ENCODE results near the gene DCDC2C. TPM values are rescaled to one million over a fixed set of nuclear protein-coding genes. Genes with fewer than 3 reads are reported as not detected.
A peak's percentile ranks its signal among the peaks of the same experiment; 100 is the strongest.
"Not testable (repeated sequence)": the region's sequence is repeated elsewhere in the genome, so short reads cannot be mapped to it uniquely, and the experiment has no call there.

Gene DCDC2C
- total and polyA plus RNA-seq, 2 experiments from 2014 or later = not detected

DNA sequence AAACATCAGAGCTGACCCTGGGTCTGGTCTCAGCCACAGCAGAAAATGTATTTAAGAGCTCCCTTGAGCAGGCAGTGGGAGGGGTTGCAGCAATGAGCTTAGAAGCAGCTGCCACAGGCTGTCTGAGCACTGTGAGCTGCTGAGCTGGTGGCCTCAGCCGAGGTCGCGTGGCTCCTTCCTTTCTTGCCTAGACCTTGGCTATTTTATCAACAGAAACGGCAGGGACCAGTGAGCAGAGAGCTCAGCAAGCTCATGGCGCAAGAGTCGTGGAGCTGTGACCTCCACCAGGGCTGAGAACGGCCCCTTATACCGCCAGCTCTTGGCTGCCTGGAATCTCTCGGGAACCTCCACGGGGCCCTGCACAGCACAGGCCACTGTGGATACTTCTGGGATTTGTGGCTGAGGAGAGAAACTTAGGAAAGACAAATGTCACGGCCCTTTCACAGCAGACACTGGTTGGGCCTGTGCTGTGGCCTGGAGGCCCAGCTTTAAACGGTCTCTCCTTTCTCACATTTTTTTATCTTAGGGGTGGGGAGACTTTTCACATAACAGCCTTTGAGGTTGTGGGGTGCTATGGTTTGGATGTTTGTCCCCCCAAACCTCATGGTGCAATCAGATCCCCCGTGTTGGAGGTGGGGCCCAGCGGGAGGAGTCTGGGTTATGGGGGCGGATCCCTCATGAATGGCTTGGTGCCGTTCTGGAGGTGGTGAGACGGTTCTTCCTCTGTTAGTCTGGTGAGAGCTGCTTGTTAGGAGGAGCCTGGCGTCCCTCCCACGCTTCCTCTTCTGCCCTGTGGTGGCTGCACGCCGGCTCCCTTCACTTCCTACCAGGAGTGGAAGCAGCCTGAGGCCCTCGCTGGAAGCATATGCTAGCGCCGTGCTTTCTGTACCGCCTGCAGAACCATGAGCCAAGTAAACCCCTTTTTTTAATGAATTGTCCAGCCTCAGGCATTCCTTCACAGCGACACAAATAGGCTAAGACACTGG is 43.6 kb upstream of the DCDC2C start:
- H3K36me3 ChIP-seq (replicated peaks; ENCODE audit: insufficient read depth, low read depth) = no peaks in the 10 kb centered on the region
- 84% methylated on average over 26 of the region's 26 CpGs for WGBS (ENCODE audit: low lambda C conversion rate, missing lambda C conversion rate)
- no peaks in the 10 kb centered on the region for H3K9me3 ChIP-seq (ENCODE audit: low read depth)
- TF ChIP-seq EZH2phosphoT487 (IDR thresholded peaks at IDR 0.05; ENCODE audit: low read depth, severe bottlenecking, unreplicated experiment) = no peak
- TF ChIP-seq, protein P1, sequence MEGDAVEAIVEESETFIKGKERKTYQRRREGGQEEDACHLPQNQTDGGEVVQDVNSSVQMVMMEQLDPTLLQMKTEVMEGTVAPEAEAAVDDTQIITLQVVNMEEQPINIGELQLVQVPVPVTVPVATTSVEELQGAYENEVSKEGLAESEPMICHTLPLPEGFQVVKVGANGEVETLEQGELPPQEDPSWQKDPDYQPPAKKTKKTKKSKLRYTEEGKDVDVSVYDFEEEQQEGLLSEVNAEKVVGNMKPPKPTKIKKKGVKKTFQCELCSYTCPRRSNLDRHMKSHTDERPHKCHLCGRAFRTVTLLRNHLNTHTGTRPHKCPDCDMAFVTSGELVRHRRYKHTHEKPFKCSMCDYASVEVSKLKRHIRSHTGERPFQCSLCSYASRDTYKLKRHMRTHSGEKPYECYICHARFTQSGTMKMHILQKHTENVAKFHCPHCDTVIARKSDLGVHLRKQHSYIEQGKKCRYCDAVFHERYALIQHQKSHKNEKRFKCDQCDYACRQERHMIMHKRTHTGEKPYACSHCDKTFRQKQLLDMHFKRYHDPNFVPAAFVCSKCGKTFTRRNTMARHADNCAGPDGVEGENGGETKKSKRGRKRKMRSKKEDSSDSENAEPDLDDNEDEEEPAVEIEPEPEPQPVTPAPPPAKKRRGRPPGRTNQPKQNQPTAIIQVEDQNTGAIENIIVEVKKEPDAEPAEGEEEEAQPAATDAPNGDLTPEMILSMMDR (IDR thresholded peaks at IDR 0.05; ENCODE audit: poor library complexity) = no peak
- TF ChIP-seq EZH2 (IDR thresholded peaks at IDR 0.05; ENCODE audit: borderline replicate concordance) = no peak
- no peaks in the 10 kb centered on the region for H3K9me2 ChIP-seq (replicated peaks; ENCODE audit: insufficient read depth)
- H3K27ac ChIP-seq = peak overlapping the region; percentile 53
- peaks cover 15% of the 10 kb centered on the region for H3K4me1 ChIP-seq (ENCODE audit: insufficient read depth)
- no peaks in the 10 kb centered on the region for H3K27me3 ChIP-seq
- H2AFZ ChIP-seq = peak overlapping the region; percentile 10
- no peaks in the 10 kb centered on the region for H4K20me1 ChIP-seq (ENCODE audit: insufficient read depth, poor library complexity, severe bottlenecking)
- no peak overlapping the region for H3K4me2 ChIP-seq
- no peaks in the 10 kb centered on the region for H3K79me2 ChIP-seq
- no peak for DNase-seq (ENCODE audit: low spot score)
- no peak overlapping the region for H3K4me3 ChIP-seq

GRCh38 chr2:3660640-3661039 is 42.7 kb upstream of the DCDC2C start:
- not testable (repeated sequence) for H3K27ac ChIP-seq
- WGBS (ENCODE audit: low lambda C conversion rate, missing lambda C conversion rate) = 91% methylated on average over 7 of the region's 7 CpGs

GRCh38 chr2:3661149-3661660 is 42.2 kb upstream of the DCDC2C start:
- Histone ChIP-seq H3K9me2 (replicated peaks; ENCODE audit: insufficient read depth) (no peaks in the 10 kb centered on the region), H3K4me3 (no peak overlapping the region), H3K4me2 (no peak overlapping the region), H3K79me2 (no peaks in the 10 kb centered on the region), H2AFZ (no peak overlapping the region), H4K20me1 (ENCODE audit: insufficient read depth, poor library complexity, severe bottlenecking) (no peaks in the 10 kb centered on the region), H3K36me3 (replicated peaks; ENCODE audit: insufficient read depth, low read depth) (no peaks in the 10 kb centered on the region), H3K4me1 (ENCODE audit: insufficient read depth) (peaks cover 15% of the 10 kb centered on the region), H3K9me3 (ENCODE audit: low read depth) (no peaks in the 10 kb centered on the region), H3K27ac (no peak overlapping the region), H3K27me3 (no peaks in the 10 kb centered on the region)
- 81% methylated on average over 3 of the region's 3 CpGs for WGBS (ENCODE audit: low lambda C conversion rate, missing lambda C conversion rate)
- TF ChIP-seq EZH2phosphoT487 (IDR thresholded peaks at IDR 0.05; ENCODE audit: low read depth, severe bottlenecking, unreplicated experiment) (no peak), EZH2 (IDR thresholded peaks at IDR 0.05; ENCODE audit: borderline replicate concordance) (no peak)
- TF ChIP-seq, protein P1 (IDR thresholded peaks at IDR 0.05; ENCODE audit: poor library complexity) = no peak
- DNase-seq (ENCODE audit: low spot score) = no peak

More at GRCh38 chr2:3660640-3661039, 42.7 kb upstream of the DCDC2C start:
- not testable (repeated sequence) for H3K4me3 ChIP-seq; H3K27me3 ChIP-seq; H3K79me2 ChIP-seq; H3K9me2 ChIP-seq (replicated peaks; ENCODE audit: insufficient read depth); H3K36me3 ChIP-seq (replicated peaks; ENCODE audit: insufficient read depth, low read depth); H3K9me3 ChIP-seq (ENCODE audit: low read depth); H2AFZ ChIP-seq; H3K4me2 ChIP-seq; H4K20me1 ChIP-seq (ENCODE audit: insufficient read depth, poor library complexity, severe bottlenecking); DNase-seq (ENCODE audit: low spot score)
- peaks cover 15% of the 10 kb centered on the region for H3K4me1 ChIP-seq (ENCODE audit: insufficient read depth)

- H3K4me3 ChIP-seq = no peak overlapping the region
- H3K4me1 ChIP-seq (ENCODE audit: insufficient read depth) = peaks cover 12% of the 10 kb centered on the region
- no peak overlapping the region for H3K4me2 ChIP-seq
- DNase-seq (ENCODE audit: low spot score) = no peak
- no peaks in the 10 kb centered on the region for H3K36me3 ChIP-seq (replicated peaks; ENCODE audit: insufficient read depth, low read depth)
- no peaks in the 10 kb centered on the region for H3K9me2 ChIP-seq (replicated peaks; ENCODE audit: insufficient read depth)
- no peak overlapping the region for H2AFZ ChIP-seq
- no peak overlapping the region for H3K27ac ChIP-seq
- no peaks in the 10 kb centered on the region for H3K27me3 ChIP-seq
- no peaks in the 10 kb centered on the region for H3K79me2 ChIP-seq
- no peaks in the 10 kb centered on the region for H3K9me3 ChIP-seq (ENCODE audit: low read depth)
- TF ChIP-seq, protein P1 (IDR thresholded peaks at IDR 0.05; ENCODE audit: poor library complexity) = no peak
- no peak for TF ChIP-seq EZH2 (IDR thresholded peaks at IDR 0.05; ENCODE audit: borderline replicate concordance)
- no peak for TF ChIP-seq EZH2phosphoT487 (IDR thresholded peaks at IDR 0.05; ENCODE audit: low read depth, severe bottlenecking, unreplicated experiment)
- H4K20me1 ChIP-seq (ENCODE audit: insufficient read depth, poor library complexity, severe bottlenecking) = no peaks in the 10 kb centered on the region
- 77% methylated on average over 6 of the region's 6 CpGs for WGBS (ENCODE audit: low lambda C conversion rate, missing lambda C conversion rate)
Measured at GRCh38 chr2:3662239-3662638, 41.1 kb upstream of the DCDC2C start.
